Effector memory CD4-positive, alpha-beta T cell (primary cell): ENCODE results near the gene GPATCH3.
A peak's percentile ranks its signal among the peaks of the same experiment; 100 is the strongest.
"Not testable (repeated sequence)": the region's sequence is repeated elsewhere in the genome, so short reads cannot be mapped to it uniquely, and the experiment has no call there.

Source experiments
- DNase-seq, 3 donors: peaks; one replicate each; pipeline ENCODE4 v3.0.0-alpha.2; 2020
- H3K27ac ChIP-seq: 2 replicates; pipeline ENCODE4 v1.7.0; 2013; ENCODE audit warnings: mild to moderate bottlenecking, low read length, moderate library complexity; ENCODE audit not compliant: insufficient read depth, poor library complexity, severe bottlenecking
- H3K27me3 ChIP-seq: replicated peaks from 2 replicates; pipeline ENCODE4 v1.7.0; 2013; ENCODE audit warnings: mild to moderate bottlenecking, low read length; ENCODE audit not compliant: insufficient read depth, control insufficient read depth, poor library complexity, severe bottlenecking
- H3K36me3 ChIP-seq: 2 replicates; pipeline ENCODE4 v1.7.0; 2013; ENCODE audit warnings: mild to moderate bottlenecking, low read length, moderate library complexity; ENCODE audit not compliant: control insufficient read depth, insufficient read depth
- H3K4me1 ChIP-seq: 2 replicates; pipeline ENCODE4 v1.7.0; 2013; ENCODE audit warnings: low read length, mild to moderate bottlenecking; ENCODE audit not compliant: control insufficient read depth, insufficient read depth, poor library complexity, severe bottlenecking
- H3K4me3 ChIP-seq: 2 replicates; pipeline ENCODE4 v1.7.0; 2013; ENCODE audit warnings: low read length, low read depth, mild to moderate bottlenecking; ENCODE audit not compliant: insufficient read depth, poor library complexity, severe bottlenecking
- H3K9me3 ChIP-seq: 2 replicates; pipeline ENCODE4 v1.7.0; 2013; ENCODE audit warnings: mild to moderate bottlenecking, low read length, moderate library complexity; ENCODE audit not compliant: control insufficient read depth
- total RNA-seq, 3 donors: gene quantifications; one replicate each; lab custom pipeline; 2026; lab: John Stamatoyannopoulos, UW

The GPATCH3 gene, protein sequence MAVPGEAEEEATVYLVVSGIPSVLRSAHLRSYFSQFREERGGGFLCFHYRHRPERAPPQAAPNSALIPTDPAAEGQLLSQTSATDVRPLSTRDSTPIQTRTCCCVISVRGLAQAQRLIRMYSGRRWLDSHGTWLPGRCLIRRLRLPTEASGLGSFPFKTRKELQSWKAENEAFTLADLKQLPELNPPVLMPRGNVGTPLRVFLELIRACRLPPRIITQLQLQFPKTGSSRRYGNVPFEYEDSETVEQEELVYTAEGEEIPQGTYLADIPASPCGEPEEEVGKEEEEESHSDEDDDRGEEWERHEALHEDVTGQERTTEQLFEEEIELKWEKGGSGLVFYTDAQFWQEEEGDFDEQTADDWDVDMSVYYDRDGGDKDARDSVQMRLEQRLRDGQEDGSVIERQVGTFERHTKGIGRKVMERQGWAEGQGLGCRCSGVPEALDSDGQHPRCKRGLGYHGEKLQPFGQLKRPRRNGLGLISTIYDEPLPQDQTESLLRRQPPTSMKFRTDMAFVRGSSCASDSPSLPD
- 21.6 to 31.9 (median 24.1) reads per million in 3 donors for total RNA-seq

DNA sequence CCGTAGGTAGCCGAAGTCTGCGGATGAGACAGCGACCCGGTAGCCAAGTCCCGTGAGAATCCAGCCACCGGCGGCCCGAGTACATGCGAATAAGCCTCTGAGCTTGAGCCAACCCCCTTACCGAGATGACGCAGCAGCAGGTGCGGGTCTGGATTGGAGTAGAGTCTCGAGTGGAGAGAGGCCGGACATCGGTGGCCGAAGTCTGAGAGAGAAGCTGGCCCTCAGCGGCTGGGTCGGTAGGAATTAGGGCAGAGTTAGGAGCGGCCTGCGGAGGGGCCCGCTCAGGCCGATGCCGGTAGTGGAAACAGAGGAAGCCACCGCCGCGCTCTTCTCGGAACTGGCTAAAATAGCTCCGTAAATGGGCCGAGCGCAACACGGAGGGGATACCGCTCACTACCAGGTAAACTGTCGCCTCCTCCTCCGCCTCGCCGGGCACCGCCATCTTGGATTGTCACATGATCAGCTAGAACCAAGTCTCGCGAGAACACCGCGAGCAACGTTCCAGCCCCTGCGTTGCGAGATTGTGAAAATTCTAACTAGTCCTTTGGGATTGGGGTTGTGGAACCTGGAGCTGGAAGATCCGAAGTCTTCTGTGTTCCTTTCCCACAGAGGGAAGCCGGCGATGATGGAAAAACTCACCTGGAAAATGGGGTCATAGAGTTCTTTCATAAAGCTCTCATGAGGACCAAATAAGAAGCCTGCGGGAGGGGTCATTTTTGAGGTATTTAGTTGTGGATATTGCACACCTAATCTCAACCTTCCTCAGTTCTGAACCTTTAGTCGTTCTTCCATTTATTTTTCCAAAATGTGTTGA lies at the start of gene GPATCH3:
Gene GPATCH3 (minus strand): TSS at position 467 of the 814 bp plus-strand sequence. CDS start 25 bp downstream, at position 442.
- H3K27me3 ChIP-seq = no peaks in the 10 kb centered on the region
- peak; percentile 75 to 86 (median 77) for DNase-seq
- peak within 1 kb of the TSS; percentile 92 for H3K27ac ChIP-seq
- H3K36me3 ChIP-seq = peaks cover 20% of the 10 kb centered on the region
- H3K9me3 ChIP-seq = no peaks in the 10 kb centered on the region
- peak within 1 kb of the TSS; percentile 99 for H3K4me3 ChIP-seq
- H3K4me1 ChIP-seq = peaks cover 9% of the 10 kb centered on the region

DNA sequence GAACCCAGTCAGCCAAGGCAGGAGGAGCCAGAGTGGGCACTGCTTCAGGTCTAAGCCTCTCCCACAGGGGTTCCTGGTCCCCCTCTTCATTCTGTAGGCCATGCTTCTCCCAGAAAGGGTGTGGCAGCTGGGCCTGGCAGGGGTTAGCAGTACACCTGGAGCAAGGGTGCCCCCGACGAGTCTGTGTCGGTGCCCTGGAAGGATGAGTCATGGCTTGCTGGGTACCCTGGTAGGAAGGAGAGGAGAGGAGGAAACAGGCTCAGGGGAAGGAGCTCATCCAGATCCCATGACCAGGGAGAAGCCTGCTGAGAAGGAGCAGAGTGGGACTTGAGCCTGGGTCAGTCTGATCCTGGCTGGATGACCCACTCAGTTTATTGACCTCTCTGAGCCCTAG lies 49.7 kb upstream of the GPATCH3 start:
- Histone ChIP-seq H3K36me3 (peaks cover 21% of the 10 kb centered on the region), H3K27ac (no peak overlapping the region), H3K27me3 (no peaks in the 10 kb centered on the region), H3K9me3 (no peaks in the 10 kb centered on the region), H3K4me3 (no peak overlapping the region), H3K4me1 (no peaks in the 10 kb centered on the region)
- no peak for DNase-seq

DNA sequence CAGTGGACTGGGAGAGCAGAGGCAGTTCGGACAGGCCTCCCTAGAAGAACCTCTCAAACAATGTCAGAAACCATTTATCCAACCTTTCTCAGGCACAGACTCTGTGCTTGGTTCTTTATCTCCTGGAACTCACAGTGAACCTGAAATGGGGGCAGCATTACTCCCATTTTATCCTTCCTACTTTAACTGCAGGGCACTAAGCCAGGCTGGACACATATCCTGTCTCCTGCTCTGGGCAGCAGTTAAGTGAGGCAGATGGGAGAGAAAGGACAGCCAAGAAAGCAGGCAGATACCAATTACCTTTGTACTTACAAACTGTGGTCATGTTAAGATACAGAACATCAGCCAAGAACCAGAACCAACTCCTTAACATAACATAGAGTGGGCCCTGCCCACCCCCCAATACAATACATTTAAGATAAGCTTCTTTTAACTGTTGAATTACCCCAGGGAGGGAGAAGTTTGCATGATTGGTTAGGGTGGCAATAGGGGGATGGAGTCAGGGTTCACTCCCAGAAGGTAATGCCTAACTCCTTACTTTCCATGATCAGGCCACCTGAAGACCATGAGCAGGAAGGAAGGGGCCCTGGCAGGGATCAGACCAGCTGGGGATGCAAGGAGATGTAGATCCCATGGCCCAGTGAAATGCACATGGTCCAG lies 49.1 kb upstream of the GPATCH3 start:
- H3K4me1 ChIP-seq = no peaks in the 10 kb centered on the region
- H3K9me3 ChIP-seq = no peaks in the 10 kb centered on the region
- no peak overlapping the region for H3K4me3 ChIP-seq
- no peak overlapping the region for H3K27ac ChIP-seq
- H3K36me3 ChIP-seq = peaks cover 22% of the 10 kb centered on the region
- no peak for DNase-seq
- no peaks in the 10 kb centered on the region for H3K27me3 ChIP-seq

DNA sequence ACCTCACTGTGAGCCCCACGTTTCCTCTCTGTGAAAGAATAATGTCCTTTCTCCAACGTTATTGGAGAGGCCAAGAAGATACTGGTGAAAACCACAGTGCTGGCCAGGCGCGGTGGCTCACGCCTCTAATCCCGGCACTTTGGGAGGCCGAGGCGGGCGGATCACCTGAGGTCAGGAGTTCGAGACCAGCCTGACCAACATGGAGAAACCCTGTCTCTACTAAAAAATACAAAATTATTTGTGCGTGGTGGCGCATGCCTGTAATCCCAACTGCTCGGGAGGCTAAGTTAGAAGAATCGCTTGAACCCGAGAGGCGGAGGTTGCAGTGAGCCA lies 48.4 kb upstream of the GPATCH3 start:
- not testable (repeated sequence) for H3K4me3 ChIP-seq, H3K27me3 ChIP-seq, DNase-seq, H3K27ac ChIP-seq, H3K4me1 ChIP-seq, H3K9me3 ChIP-seq
- H3K36me3 ChIP-seq = peaks cover 27% of the 10 kb centered on the region

DNA sequence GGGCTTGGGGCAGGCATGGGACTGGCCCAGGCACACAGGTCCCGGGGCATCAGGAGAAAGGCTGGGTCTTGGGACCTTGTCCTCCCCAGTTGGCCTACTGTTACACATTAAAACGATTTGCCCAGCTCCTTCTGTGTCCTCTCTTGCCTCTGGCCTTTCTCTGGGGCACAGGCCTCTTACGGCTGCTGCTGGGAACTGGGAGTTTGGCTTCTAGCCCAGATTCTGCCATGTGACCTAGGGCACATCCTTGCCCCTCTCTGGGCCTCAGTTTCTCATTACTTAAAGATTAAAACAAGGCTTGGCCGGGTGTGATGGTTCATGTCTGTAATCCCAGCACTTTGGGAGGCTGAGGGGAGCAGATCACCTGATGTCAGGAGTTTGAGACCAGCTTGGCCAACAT lies 46.0 kb upstream of the GPATCH3 start:
- Histone ChIP-seq H3K27me3 (no peaks in the 10 kb centered on the region), H3K4me1 (no peaks in the 10 kb centered on the region), H3K36me3 (peaks cover 50% of the 10 kb centered on the region), H3K27ac (no peak overlapping the region), H3K9me3 (no peaks in the 10 kb centered on the region), H3K4me3 (no peak overlapping the region)
- DNase-seq = no peak

DNA sequence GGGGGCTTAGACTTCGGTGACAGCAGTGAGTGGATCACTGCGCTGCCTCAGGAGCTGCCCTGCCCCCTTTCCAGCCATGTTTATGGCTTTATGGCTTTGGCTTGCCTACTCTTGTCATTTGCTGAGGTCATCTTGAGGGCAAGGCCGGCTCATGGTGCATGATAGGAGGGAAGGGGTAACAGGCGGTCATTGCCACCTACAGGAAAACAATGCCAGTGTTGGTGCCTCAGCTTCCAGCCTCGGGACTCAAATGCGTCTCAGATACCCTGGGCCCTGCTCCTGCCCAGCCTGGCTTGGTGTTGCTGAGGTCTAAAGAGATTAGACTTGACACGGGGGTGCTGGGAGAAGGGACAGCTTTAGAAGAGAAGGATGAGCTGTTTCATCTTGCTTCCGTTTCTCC lies 45.5 kb upstream of the GPATCH3 start:
- H3K4me1 ChIP-seq = no peaks in the 10 kb centered on the region
- H3K36me3 ChIP-seq = peaks cover 51% of the 10 kb centered on the region
- no peak for DNase-seq
- H3K4me3 ChIP-seq = no peak overlapping the region
- H3K27ac ChIP-seq = no peak overlapping the region
- no peaks in the 10 kb centered on the region for H3K27me3 ChIP-seq
- no peaks in the 10 kb centered on the region for H3K9me3 ChIP-seq

DNA sequence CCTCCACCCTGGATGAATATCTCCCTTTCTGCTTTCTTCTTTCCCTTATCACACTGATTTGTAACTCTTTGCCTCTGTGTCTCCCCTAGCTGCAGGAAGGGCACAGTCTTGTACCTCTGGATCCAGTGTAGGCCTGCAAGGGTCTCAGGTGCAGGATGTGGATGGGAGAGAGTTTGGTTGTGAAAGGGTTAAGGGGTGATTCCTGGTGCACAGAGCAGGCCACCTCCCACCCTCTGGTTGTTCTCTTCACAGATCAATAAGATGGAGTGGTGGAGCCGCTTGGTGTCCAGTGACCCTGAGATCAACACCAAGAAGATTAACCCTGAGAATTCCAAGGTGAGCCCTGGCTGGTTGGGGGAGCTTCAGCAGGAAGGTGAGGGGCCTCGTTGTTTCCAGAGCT lies 44.9 kb upstream of the GPATCH3 start:
- H3K27me3 ChIP-seq = no peaks in the 10 kb centered on the region
- no peaks in the 10 kb centered on the region for H3K4me1 ChIP-seq
- no peak for DNase-seq
- H3K9me3 ChIP-seq = no peaks in the 10 kb centered on the region
- H3K27ac ChIP-seq = no peak overlapping the region
- H3K36me3 ChIP-seq = peaks cover 51% of the 10 kb centered on the region
- H3K4me3 ChIP-seq = no peak overlapping the region

DNA sequence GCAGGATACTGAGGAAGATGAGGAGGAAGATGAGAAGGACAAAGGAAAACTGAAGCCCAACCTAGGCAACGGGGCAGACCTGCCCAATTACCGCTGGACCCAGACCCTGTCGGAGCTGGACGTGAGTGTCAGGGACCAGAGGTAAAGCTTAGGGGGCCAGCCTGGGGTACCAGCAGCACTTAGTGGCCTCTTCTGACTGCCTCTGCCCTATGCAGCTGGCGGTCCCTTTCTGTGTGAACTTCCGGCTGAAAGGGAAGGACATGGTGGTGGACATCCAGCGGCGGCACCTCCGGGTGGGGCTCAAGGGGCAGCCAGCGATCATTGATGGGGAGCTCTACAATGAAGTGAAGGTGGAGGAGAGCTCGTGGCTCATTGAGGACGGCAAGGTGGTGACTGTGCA lies 42.4 kb upstream of the GPATCH3 start:
- Histone ChIP-seq H3K4me1 (no peaks in the 10 kb centered on the region), H3K36me3 (peaks cover 45% of the 10 kb centered on the region), H3K27me3 (no peaks in the 10 kb centered on the region), H3K27ac (no peak overlapping the region), H3K9me3 (no peaks in the 10 kb centered on the region), H3K4me3 (no peak overlapping the region)
- DNase-seq = no peak

DNA sequence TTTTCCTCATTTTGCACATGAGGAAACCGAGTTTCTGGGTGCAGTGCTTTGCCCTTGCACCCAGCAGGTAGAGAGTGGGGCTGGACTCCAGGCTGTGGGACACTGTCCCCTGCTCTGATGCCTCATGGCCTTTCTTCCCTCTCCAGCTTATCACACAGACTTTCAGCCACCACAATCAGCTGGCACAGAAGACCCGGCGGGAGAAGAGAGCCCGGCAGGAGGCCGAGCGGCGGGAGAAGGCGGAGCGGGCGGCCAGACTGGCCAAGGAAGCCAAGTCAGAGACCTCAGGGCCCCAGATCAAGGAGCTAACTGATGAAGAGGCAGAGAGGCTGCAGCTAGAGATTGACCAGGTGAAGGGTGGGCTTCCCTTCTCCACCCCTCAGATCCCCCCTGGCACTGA lies 41.0 kb upstream of the GPATCH3 start:
- Histone ChIP-seq H3K27me3 (no peaks in the 10 kb centered on the region), H3K4me3 (no peak overlapping the region), H3K4me1 (no peaks in the 10 kb centered on the region), H3K36me3 (peaks cover 50% of the 10 kb centered on the region), H3K27ac (no peak overlapping the region), H3K9me3 (no peaks in the 10 kb centered on the region)
- no peak for DNase-seq
